Activated CD4-positive, alpha-beta T cell treated with anti-CD3 and anti-CD28 coated beads, Interleukin-2, amount 10 ng/mL, durations not matched to agents 24 days and 14 days (primary cell): ENCODE results near the gene CDH12. TPM values are rescaled to one million over a fixed set of nuclear protein-coding genes. Genes with fewer than 3 reads are reported as not detected.

ENCODE experiments used
- DNase-seq: peaks from one replicate; pipeline ENCODE4 v3.0.0; 2022
- H3K27ac Mint-ChIP-seq: one replicate; pipeline ENCODE4 v1.8.0; 2022; ENCODE audit warnings: mild to moderate bottlenecking, mixed read lengths
- H3K27me3 Mint-ChIP-seq: one replicate; pipeline ENCODE4 v1.8.0; 2022; ENCODE audit warnings: mixed read lengths
- H3K36me3 Mint-ChIP-seq: one replicate; pipeline ENCODE4 v1.8.0; 2022; ENCODE audit warnings: low read depth, mild to moderate bottlenecking, mixed read lengths
- H3K4me1 Mint-ChIP-seq: one replicate; pipeline ENCODE4 v1.8.0; 2021; ENCODE audit warnings: mixed read lengths
- H3K4me3 Mint-ChIP-seq: one replicate; pipeline ENCODE4 v1.8.0; 2022; ENCODE audit warnings: mild to moderate bottlenecking, moderate library complexity, mixed read lengths
- H3K9me3 Mint-ChIP-seq: one replicate; pipeline ENCODE4 v1.8.0; 2021; ENCODE audit warnings: mixed read lengths
- intact Hi-C: fragments of 100-400 bp; cut with micrococcal nuclease; formaldehyde crosslinking; loops from one replicate; pipeline ENCODE4 v1.15.1; 2023
- total RNA-seq: library from RNA; stranded (reverse); gene quantifications from 2 replicates; pipeline ENCODE4 v1.2.3, GENCODE V29; 2022

CDH12 gene
- total RNA-seq, 1 donor from 2014 or later, result not detected

GRCh38 chr5:22663134-22663533, 190.0 kb downstream of the CDH12 start:
- no peak overlapping the region for H3K4me3 Mint-ChIP-seq
- H3K9me3 Mint-ChIP-seq, result no peaks in the 10 kb centered on the region
- H3K27ac Mint-ChIP-seq, result no peak overlapping the region
- intact Hi-C loops, result no loop called here
- H3K4me1 Mint-ChIP-seq, result no peaks in the 10 kb centered on the region
- H3K27me3 Mint-ChIP-seq, result no peaks in the 10 kb centered on the region
- DNase-seq, result no peak
- no peaks in the 10 kb centered on the region for H3K36me3 Mint-ChIP-seq

- Mint-ChIP-seq H3K4me1 (no peaks in the 10 kb centered on the region), H3K27me3 (no peaks in the 10 kb centered on the region), H3K36me3 (no peaks in the 10 kb centered on the region), H3K27ac (no peak overlapping the region), H3K4me3 (no peak overlapping the region), H3K9me3 (no peaks in the 10 kb centered on the region)
- no peak for DNase-seq
- intact Hi-C loops, result no loop called here
Measured at GRCh38 chr5:22662391-22662790, 190.8 kb downstream of the CDH12 start.

GRCh38 chr5:22651355-22651754, 201.8 kb downstream of the CDH12 start:
- H3K27ac Mint-ChIP-seq, result no peak overlapping the region
- DNase-seq, result no peak
- H3K9me3 Mint-ChIP-seq, result no peaks in the 10 kb centered on the region
- no peaks in the 10 kb centered on the region for H3K27me3 Mint-ChIP-seq
- intact Hi-C loops, result no loop called here
- H3K4me1 Mint-ChIP-seq, result no peaks in the 10 kb centered on the region
- H3K36me3 Mint-ChIP-seq, result no peaks in the 10 kb centered on the region
- no peak overlapping the region for H3K4me3 Mint-ChIP-seq

DNA sequence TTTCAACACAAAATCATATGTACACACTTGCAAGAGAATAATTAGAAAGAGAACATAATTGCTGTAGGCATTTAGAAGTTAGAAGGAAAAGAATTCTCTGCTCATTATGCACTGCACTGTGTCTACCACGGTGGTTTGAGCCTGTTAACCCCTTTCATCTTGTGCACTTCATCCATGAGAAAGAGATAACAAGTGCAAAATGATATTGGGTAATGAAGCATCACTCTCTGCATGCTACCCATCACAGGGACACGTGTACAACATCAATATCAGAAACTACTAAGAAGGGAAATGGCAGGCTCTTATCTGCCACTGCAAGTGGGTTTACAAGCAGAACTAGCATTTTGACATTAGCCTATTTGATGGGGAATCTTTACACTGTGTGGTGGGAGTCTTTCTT, 202.6 kb downstream of the CDH12 start:
- H3K27ac Mint-ChIP-seq, result no peak overlapping the region
- no peaks in the 10 kb centered on the region for H3K4me1 Mint-ChIP-seq
- DNase-seq, result no peak
- H3K27me3 Mint-ChIP-seq, result no peaks in the 10 kb centered on the region
- H3K4me3 Mint-ChIP-seq, result no peak overlapping the region
- intact Hi-C loops, result no loop called here
- H3K9me3 Mint-ChIP-seq, result no peaks in the 10 kb centered on the region
- no peaks in the 10 kb centered on the region for H3K36me3 Mint-ChIP-seq

GRCh38 chr5:22649074-22649473, 204.1 kb downstream of the CDH12 start:
- Mint-ChIP-seq H3K36me3 (no peaks in the 10 kb centered on the region), H3K9me3 (no peaks in the 10 kb centered on the region), H3K4me3 (no peak overlapping the region), H3K4me1 (no peaks in the 10 kb centered on the region), H3K27ac (no peak overlapping the region), H3K27me3 (no peaks in the 10 kb centered on the region)
- intact Hi-C loops, result no loop called here
- DNase-seq, result no peak

- Mint-ChIP-seq H3K27ac (no peak overlapping the region), H3K27me3 (no peaks in the 10 kb centered on the region), H3K4me1 (no peaks in the 10 kb centered on the region), H3K4me3 (no peak overlapping the region), H3K36me3 (no peaks in the 10 kb centered on the region), H3K9me3 (no peaks in the 10 kb centered on the region)
- intact Hi-C loops, result no loop called here
- no peak for DNase-seq
Measured at GRCh38 chr5:22644859-22645258, 208.3 kb downstream of the CDH12 start.

- intact Hi-C loops, result no loop called here
- Mint-ChIP-seq H3K4me1 (no peaks in the 10 kb centered on the region), H3K9me3 (no peaks in the 10 kb centered on the region), H3K4me3 (no peak overlapping the region), H3K27me3 (no peaks in the 10 kb centered on the region), H3K36me3 (no peaks in the 10 kb centered on the region), H3K27ac (no peak overlapping the region)
- no peak for DNase-seq
Measured at GRCh38 chr5:22643356-22643755, 209.8 kb downstream of the CDH12 start.

- DNase-seq, result no peak
- Mint-ChIP-seq H3K27me3 (no peaks in the 10 kb centered on the region), H3K4me3 (no peak overlapping the region), H3K4me1 (no peaks in the 10 kb centered on the region), H3K9me3 (peaks cover 3% of the 10 kb centered on the region), H3K27ac (no peak overlapping the region), H3K36me3 (no peaks in the 10 kb centered on the region)
- intact Hi-C loops, result no loop called here
Measured at GRCh38 chr5:22631683-22632082, 221.5 kb downstream of the CDH12 start.

- Mint-ChIP-seq H3K36me3 (no peaks in the 10 kb centered on the region), H3K4me1 (no peaks in the 10 kb centered on the region), H3K27me3 (no peaks in the 10 kb centered on the region), H3K27ac (no peak overlapping the region), H3K4me3 (no peak overlapping the region), H3K9me3 (peaks cover 12% of the 10 kb centered on the region)
- no peak for DNase-seq
- intact Hi-C loops, result no loop called here
Measured at GRCh38 chr5:22627029-22627428, 226.1 kb downstream of the CDH12 start.

- intact Hi-C loops, result no loop called here
- Mint-ChIP-seq H3K4me3 (no peak overlapping the region), H3K4me1 (no peaks in the 10 kb centered on the region), H3K27ac (no peak overlapping the region), H3K27me3 (no peaks in the 10 kb centered on the region), H3K9me3 (peaks cover 12% of the 10 kb centered on the region), H3K36me3 (no peaks in the 10 kb centered on the region)
- no peak for DNase-seq
Measured at GRCh38 chr5:22625451-22625850, 227.7 kb downstream of the CDH12 start.

- Mint-ChIP-seq H3K36me3 (no peaks in the 10 kb centered on the region), H3K4me1 (no peaks in the 10 kb centered on the region), H3K9me3 (peaks cover 9% of the 10 kb centered on the region), H3K4me3 (no peak overlapping the region), H3K27ac (no peak overlapping the region), H3K27me3 (no peaks in the 10 kb centered on the region)
- no peak for DNase-seq
- intact Hi-C loops, result no loop called here
Measured at GRCh38 chr5:22621084-22621483, 232.1 kb downstream of the CDH12 start.

GRCh38 chr5:22615964-22616363, 237.2 kb downstream of the CDH12 start:
- Mint-ChIP-seq H3K27ac (no peak overlapping the region), H3K36me3 (no peaks in the 10 kb centered on the region), H3K4me1 (no peaks in the 10 kb centered on the region), H3K4me3 (no peak overlapping the region), H3K9me3 (peaks cover 3% of the 10 kb centered on the region), H3K27me3 (no peaks in the 10 kb centered on the region)
- no peak for DNase-seq
- intact Hi-C loops, result no loop called here

- no peak overlapping the region for H3K4me3 Mint-ChIP-seq
- H3K9me3 Mint-ChIP-seq, result peaks cover 3% of the 10 kb centered on the region
- H3K27me3 Mint-ChIP-seq, result no peaks in the 10 kb centered on the region
- H3K36me3 Mint-ChIP-seq, result no peaks in the 10 kb centered on the region
- DNase-seq, result no peak
- no peaks in the 10 kb centered on the region for H3K4me1 Mint-ChIP-seq
- H3K27ac Mint-ChIP-seq, result no peak overlapping the region
- intact Hi-C loops, result no loop called here
Measured at GRCh38 chr5:22614486-22615094, 238.6 kb downstream of the CDH12 start.

GRCh38 chr5:22612928-22613327, 240.2 kb downstream of the CDH12 start:
- no peak for DNase-seq
- no peaks in the 10 kb centered on the region for H3K27me3 Mint-ChIP-seq
- peaks cover 7% of the 10 kb centered on the region for H3K9me3 Mint-ChIP-seq
- H3K27ac Mint-ChIP-seq, result no peak overlapping the region
- intact Hi-C loops, result no loop called here
- H3K36me3 Mint-ChIP-seq, result no peaks in the 10 kb centered on the region
- H3K4me3 Mint-ChIP-seq, result no peak overlapping the region
- no peaks in the 10 kb centered on the region for H3K4me1 Mint-ChIP-seq

DNA sequence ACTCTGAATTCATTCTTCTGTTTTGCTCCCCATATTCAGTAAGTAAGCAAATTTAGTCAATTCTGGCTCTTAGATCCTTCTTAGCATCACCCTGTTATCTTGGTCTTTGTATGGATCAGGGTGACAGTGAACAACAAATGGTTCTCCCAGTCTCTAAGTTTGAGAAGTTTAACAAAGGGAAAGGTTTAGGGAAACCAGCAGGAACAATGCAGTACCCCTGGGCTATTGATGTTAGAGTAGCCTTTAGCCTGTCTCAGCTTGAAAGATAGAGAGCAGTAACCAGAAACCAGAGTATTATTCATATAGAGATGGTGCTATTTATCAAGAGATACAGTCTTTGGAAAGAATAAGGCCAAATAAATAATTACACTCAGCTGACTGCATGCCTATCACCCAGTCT, 241.8 kb downstream of the CDH12 start:
- DNase-seq, result no peak
- peaks cover 13% of the 10 kb centered on the region for H3K9me3 Mint-ChIP-seq
- no peaks in the 10 kb centered on the region for H3K27me3 Mint-ChIP-seq
- no peaks in the 10 kb centered on the region for H3K36me3 Mint-ChIP-seq
- H3K27ac Mint-ChIP-seq, result no peak overlapping the region
- intact Hi-C loops, result no loop called here
- no peak overlapping the region for H3K4me3 Mint-ChIP-seq
- no peaks in the 10 kb centered on the region for H3K4me1 Mint-ChIP-seq
